22Rv1 (cell line): ENCODE results near the gene LRRFIP1.

Experiments used
- CTCF ChIP-seq: fragments of 450-650 bp; IDR thresholded peaks from 2 replicates; pipeline ENCODE4 v1.5.1; 2017; ENCODE audit warnings: mild to moderate bottlenecking
- ZFX ChIP-seq: fragments of 450-650 bp; IDR thresholded peaks from 2 replicates; pipeline ENCODE4 v1.6.1; 2017; ENCODE audit warnings: antibody characterized with exemption, borderline replicate concordance

GRCh38 chr2:237714690-237715458 lies 87.5 kb downstream of the LRRFIP1 start:
- TF ChIP-seq CTCF (no peak), ZFX (no peak)
